ENCODE results near the gene GDPGP1. TPM values are rescaled to one million over a fixed set of nuclear protein-coding genes. Genes with fewer than 3 reads are reported as not detected.

Gene GDPGP1
- total and polyA plus RNA-seq, 4 donors, result 2.5 to 8.6 (median 5.1) TPM

DNA sequence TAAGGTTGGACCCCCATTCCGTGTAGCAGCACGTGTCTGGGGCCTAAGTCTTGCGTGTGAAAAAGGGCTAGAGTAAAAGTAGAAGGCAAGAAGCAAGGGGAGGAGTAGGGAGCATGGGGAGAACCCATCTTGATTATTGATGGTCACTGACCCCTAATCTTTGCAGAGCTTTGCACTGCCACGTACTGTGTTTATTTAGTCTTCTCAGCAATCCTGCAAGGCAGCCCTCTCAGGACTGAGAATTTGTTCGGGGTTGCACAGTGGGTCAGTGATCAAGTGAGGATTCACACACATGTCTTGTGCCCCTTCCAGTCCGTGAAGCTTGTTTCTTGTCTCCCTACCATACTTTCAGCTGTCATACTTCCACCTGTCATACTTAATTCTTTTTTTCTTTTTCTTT is 25.7 kb upstream of the GDPGP1 start:
- Histone ChIP-seq H3K27ac (ENCODE audit: low read depth in 1 of 2, low read length in 2 of 2) (no peak overlapping the region), H3K4me1 (ENCODE audit: control insufficient read depth in 4 of 4, insufficient read depth in 4 of 4, low read length in 3 of 4) (peaks cover 10 to 60% (median 40%) of the 10 kb centered on the region in 4 donors), H3K4me3 (ENCODE audit: low read depth in 1 of 3, low read length in 3 of 3) (no peak overlapping the region), H3K27me3 (ENCODE audit: control insufficient read depth in 4 of 4, insufficient read depth in 4 of 4, low read length in 3 of 4) (no peaks in the 10 kb centered on the region), H3K9ac (ENCODE audit: low read depth in 1 of 2, low read length in 2 of 2) (no peak overlapping the region), H3K36me3 (ENCODE audit: control insufficient read depth in 4 of 4, insufficient read depth in 3 of 4, low read depth in 1 of 4, low read length in 3 of 4) (peaks cover 0 to 20% (median 1%) of the 10 kb centered on the region in 4 donors), H3K9me3 (ENCODE audit: control insufficient read depth in 4 of 4, low read length in 3 of 4) (no peaks in the 10 kb centered on the region)
- TF ChIP-seq, protein P1, sequence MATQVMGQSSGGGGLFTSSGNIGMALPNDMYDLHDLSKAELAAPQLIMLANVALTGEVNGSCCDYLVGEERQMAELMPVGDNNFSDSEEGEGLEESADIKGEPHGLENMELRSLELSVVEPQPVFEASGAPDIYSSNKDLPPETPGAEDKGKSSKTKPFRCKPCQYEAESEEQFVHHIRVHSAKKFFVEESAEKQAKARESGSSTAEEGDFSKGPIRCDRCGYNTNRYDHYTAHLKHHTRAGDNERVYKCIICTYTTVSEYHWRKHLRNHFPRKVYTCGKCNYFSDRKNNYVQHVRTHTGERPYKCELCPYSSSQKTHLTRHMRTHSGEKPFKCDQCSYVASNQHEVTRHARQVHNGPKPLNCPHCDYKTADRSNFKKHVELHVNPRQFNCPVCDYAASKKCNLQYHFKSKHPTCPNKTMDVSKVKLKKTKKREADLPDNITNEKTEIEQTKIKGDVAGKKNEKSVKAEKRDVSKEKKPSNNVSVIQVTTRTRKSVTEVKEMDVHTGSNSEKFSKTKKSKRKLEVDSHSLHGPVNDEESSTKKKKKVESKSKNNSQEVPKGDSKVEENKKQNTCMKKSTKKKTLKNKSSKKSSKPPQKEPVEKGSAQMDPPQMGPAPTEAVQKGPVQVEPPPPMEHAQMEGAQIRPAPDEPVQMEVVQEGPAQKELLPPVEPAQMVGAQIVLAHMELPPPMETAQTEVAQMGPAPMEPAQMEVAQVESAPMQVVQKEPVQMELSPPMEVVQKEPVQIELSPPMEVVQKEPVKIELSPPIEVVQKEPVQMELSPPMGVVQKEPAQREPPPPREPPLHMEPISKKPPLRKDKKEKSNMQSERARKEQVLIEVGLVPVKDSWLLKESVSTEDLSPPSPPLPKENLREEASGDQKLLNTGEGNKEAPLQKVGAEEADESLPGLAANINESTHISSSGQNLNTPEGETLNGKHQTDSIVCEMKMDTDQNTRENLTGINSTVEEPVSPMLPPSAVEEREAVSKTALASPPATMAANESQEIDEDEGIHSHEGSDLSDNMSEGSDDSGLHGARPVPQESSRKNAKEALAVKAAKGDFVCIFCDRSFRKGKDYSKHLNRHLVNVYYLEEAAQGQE (IDR thresholded peaks at IDR 0.05), result no peak
- TF ChIP-seq ZBTB33 (IDR thresholded peaks at IDR 0.05) (no peak), EGR1 (IDR thresholded peaks at IDR 0.05; ENCODE audit: low read depth in 2 of 2) (no peak), SP1 (IDR thresholded peaks at IDR 0.05) (no peak), FOXA1 (IDR thresholded peaks at IDR 0.05) (no peak), TAF1 (conservative IDR thresholded peaks at IDR 0.05) (no peak)
- TF ChIP-seq, protein P2, sequence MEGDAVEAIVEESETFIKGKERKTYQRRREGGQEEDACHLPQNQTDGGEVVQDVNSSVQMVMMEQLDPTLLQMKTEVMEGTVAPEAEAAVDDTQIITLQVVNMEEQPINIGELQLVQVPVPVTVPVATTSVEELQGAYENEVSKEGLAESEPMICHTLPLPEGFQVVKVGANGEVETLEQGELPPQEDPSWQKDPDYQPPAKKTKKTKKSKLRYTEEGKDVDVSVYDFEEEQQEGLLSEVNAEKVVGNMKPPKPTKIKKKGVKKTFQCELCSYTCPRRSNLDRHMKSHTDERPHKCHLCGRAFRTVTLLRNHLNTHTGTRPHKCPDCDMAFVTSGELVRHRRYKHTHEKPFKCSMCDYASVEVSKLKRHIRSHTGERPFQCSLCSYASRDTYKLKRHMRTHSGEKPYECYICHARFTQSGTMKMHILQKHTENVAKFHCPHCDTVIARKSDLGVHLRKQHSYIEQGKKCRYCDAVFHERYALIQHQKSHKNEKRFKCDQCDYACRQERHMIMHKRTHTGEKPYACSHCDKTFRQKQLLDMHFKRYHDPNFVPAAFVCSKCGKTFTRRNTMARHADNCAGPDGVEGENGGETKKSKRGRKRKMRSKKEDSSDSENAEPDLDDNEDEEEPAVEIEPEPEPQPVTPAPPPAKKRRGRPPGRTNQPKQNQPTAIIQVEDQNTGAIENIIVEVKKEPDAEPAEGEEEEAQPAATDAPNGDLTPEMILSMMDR (IDR thresholded peaks at IDR 0.05; ENCODE audit: low read depth, low read length, missing input control), result no peak
- TF ChIP-seq, protein P3, sequence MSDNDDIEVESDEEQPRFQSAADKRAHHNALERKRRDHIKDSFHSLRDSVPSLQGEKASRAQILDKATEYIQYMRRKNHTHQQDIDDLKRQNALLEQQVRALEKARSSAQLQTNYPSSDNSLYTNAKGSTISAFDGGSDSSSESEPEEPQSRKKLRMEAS (IDR thresholded peaks at IDR 0.05), result no peak
- TF ChIP-seq, protein P4, sequence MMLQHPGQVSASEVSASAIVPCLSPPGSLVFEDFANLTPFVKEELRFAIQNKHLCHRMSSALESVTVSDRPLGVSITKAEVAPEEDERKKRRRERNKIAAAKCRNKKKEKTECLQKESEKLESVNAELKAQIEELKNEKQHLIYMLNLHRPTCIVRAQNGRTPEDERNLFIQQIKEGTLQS (IDR thresholded peaks at IDR 0.05), result no peak
- 84% methylated on average over 6 of the region's 6 CpGs for WGBS
- no peak for DNase-seq (ENCODE audit: low spot score)

DNA sequence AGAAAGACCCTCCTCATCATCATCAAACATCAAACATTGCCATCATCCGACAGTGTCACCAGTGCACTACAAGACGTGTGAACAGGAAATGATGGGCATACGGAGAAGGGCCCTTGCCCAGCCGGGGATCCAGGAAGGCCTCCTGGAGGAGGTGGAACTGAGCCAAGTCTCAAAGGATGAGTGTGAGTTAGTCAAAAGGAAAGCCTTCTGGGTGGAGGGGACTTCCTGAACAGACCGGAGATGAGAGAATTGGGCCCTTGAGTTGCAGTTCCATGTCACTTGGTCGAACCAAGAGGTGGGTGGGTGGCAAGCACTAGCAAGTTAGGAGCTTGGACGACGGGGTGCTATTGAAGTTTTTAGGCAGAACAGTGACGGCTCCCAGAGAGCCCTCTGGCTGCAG is 24.4 kb upstream of the GDPGP1 start:
- Histone ChIP-seq H3K27me3 (ENCODE audit: control insufficient read depth in 4 of 4, insufficient read depth in 4 of 4, low read length in 3 of 4) (no peaks in the 10 kb centered on the region), H3K9me3 (ENCODE audit: control insufficient read depth in 4 of 4, low read length in 3 of 4) (no peaks in the 10 kb centered on the region), H3K27ac (ENCODE audit: low read depth in 1 of 2, low read length in 2 of 2) (no peak overlapping the region), H3K4me3 (ENCODE audit: low read depth in 1 of 3, low read length in 3 of 3) (no peak overlapping the region), H3K9ac (ENCODE audit: low read depth in 1 of 2, low read length in 2 of 2) (no peak overlapping the region), H3K4me1 (ENCODE audit: control insufficient read depth in 4 of 4, insufficient read depth in 4 of 4, low read length in 3 of 4) (peaks cover 10 to 58% (median 43%) of the 10 kb centered on the region in 4 donors), H3K36me3 (ENCODE audit: control insufficient read depth in 4 of 4, insufficient read depth in 3 of 4, low read depth in 1 of 4, low read length in 3 of 4) (peaks cover 0 to 15% (median 0%) of the 10 kb centered on the region in 4 donors)
- 77% methylated on average over 9 of the region's 9 CpGs for WGBS
- TF ChIP-seq, protein P2 (IDR thresholded peaks at IDR 0.05; ENCODE audit: low read depth, low read length, missing input control), result no peak
- TF ChIP-seq, protein P3 (IDR thresholded peaks at IDR 0.05), result no peak
- TF ChIP-seq HNF4A (conservative IDR thresholded peaks at IDR 0.05) (no peak), GABPA (IDR thresholded peaks at IDR 0.05 in 1 of 2, conservative IDR thresholded peaks at IDR 0.05 in 1 of 2) (no peak), TAF1 (conservative IDR thresholded peaks at IDR 0.05) (no peak)
- no peak for DNase-seq (ENCODE audit: low spot score)
